OCI-LY1 (cell line): ENCODE data around the gene LPCAT1.

Experiments used
- H2AFZ ChIP-seq: fragments of 200-600 bp; sonication (generic), shearing (Covaris generic); 2 replicates; pipeline ENCODE4 v1.6.0; 2014; ENCODE audit warnings: antibody characterized with exemption, mild to moderate bottlenecking, low read length
- H3F3A ChIP-seq: fragments of 200-600 bp; sonication (generic), shearing (Covaris generic); 2 replicates; pipeline ENCODE4 v1.6.0; 2014; ENCODE audit warnings: mild to moderate bottlenecking, antibody characterized with exemption, low read length, moderate library complexity; ENCODE audit not compliant: insufficient read depth
- H3K27ac ChIP-seq: fragments of 200-600 bp; sonication (generic); 2 replicates; pipeline ENCODE4 v1.5.1; 2014; ENCODE audit warnings: low read length, mixed run types, mild to moderate bottlenecking, low read depth; ENCODE audit not compliant: poor library complexity, severe bottlenecking
- H3K27me3 ChIP-seq: fragments of 200-600 bp; sonication (generic); 2 replicates; pipeline ENCODE4 v1.6.0; 2014; ENCODE audit warnings: antibody characterized with exemption, mild to moderate bottlenecking, low read length, moderate library complexity; ENCODE audit not compliant: insufficient read depth
- H3K36me3 ChIP-seq: fragments of 200-600 bp; sonication (generic); 2 replicates; pipeline ENCODE4 v1.6.1; 2014; ENCODE audit warnings: mild to moderate bottlenecking, antibody characterized with exemption, low read length, moderate library complexity, mixed read lengths; ENCODE audit not compliant: insufficient read depth
- H3K4me1 ChIP-seq: fragments of 200-600 bp; sonication (generic); 2 replicates; pipeline ENCODE4 v1.5.1; 2014; ENCODE audit warnings: mild to moderate bottlenecking, low read length, moderate library complexity; ENCODE audit not compliant: insufficient read depth, severe bottlenecking
- H3K4me2 ChIP-seq: fragments of 200-600 bp; sonication (generic), shearing (Covaris generic); 2 replicates; pipeline ENCODE4 v1.6.1; 2014; ENCODE audit warnings: low read length
- H3K4me3 ChIP-seq: fragments of 200-600 bp; sonication (generic); 2 replicates; pipeline ENCODE4 v1.5.1; 2014; ENCODE audit warnings: low read length, low read depth, mild to moderate bottlenecking, mixed read lengths; ENCODE audit not compliant: poor library complexity, severe bottlenecking
- H3K79me2 ChIP-seq: fragments of 200-600 bp; shearing (Covaris generic); 2 replicates; pipeline ENCODE4 v1.6.1; 2016; ENCODE audit warnings: mixed run types, low read length, mixed read lengths; ENCODE audit not compliant: insufficient read depth
- H3K9ac ChIP-seq: fragments of 200-600 bp; sonication (generic), shearing (Covaris generic); 2 replicates; pipeline ENCODE4 v1.6.1; 2014; ENCODE audit warnings: mild to moderate bottlenecking, low read length, mixed read lengths
- H3K9me2 ChIP-seq: fragments of 200-600 bp; sonication (generic), shearing (Covaris generic); 2 replicates; pipeline ENCODE4 v1.6.1; 2014; ENCODE audit warnings: low read depth, mild to moderate bottlenecking, low read length, mixed read lengths
- H3K9me3 ChIP-seq: fragments of 200-600 bp; shearing (Covaris generic); 2 replicates; pipeline ENCODE4 v1.6.1; 2014; ENCODE audit warnings: low read length, mixed read lengths
- H4K20me1 ChIP-seq: fragments of 200-600 bp; sonication (generic), shearing (Covaris generic); 2 replicates; pipeline ENCODE4 v1.6.0; 2016; ENCODE audit warnings: mild to moderate bottlenecking, low read length; ENCODE audit not compliant: insufficient read depth
- CTCF ChIP-seq: fragments of 200-600 bp; sonication (generic), shearing (Covaris generic); IDR thresholded peaks from 2 replicates; pipeline ENCODE4 v1.5.1; 2017; ENCODE audit warnings: mild to moderate bottlenecking, antibody characterized with exemption, low read length, moderate library complexity, mixed read lengths
- EZH2 ChIP-seq: fragments of 200-600 bp; sonication (generic), shearing (Covaris generic); IDR thresholded peaks from 2 replicates; pipeline ENCODE4 v1.8.0; 2017; ENCODE audit warnings: borderline replicate concordance, mixed run types, mild to moderate bottlenecking, antibody characterized with exemption, low read length, moderate library complexity, mixed read lengths

The LPCAT1 gene

GRCh38 chr5:1545126-1545804, 21.5 kb upstream of the LPCAT1 start:
- Histone ChIP-seq H3K9ac (no peak overlapping the region), H3K9me2 (no peaks in the 10 kb centered on the region), H3F3A (no peaks in the 10 kb centered on the region), H3K27me3 (peaks cover 2% of the 10 kb centered on the region), H3K79me2 (no peaks in the 10 kb centered on the region), H3K9me3 (no peaks in the 10 kb centered on the region), H3K4me2 (no peak overlapping the region), H3K4me1 (no peaks in the 10 kb centered on the region), H3K27ac (no peak overlapping the region), H3K4me3 (no peak overlapping the region), H4K20me1 (no peaks in the 10 kb centered on the region), H2AFZ (no peak overlapping the region), H3K36me3 (no peaks in the 10 kb centered on the region)
- no peak for TF ChIP-seq EZH2
- TF ChIP-seq CTCF: no peak

GRCh38 chr5:1544294-1544961, 20.7 kb upstream of the LPCAT1 start:
- no peaks in the 10 kb centered on the region for H3K36me3 ChIP-seq
- no peaks in the 10 kb centered on the region for H3K4me1 ChIP-seq
- H3K9me2 ChIP-seq: no peaks in the 10 kb centered on the region
- H3K4me3 ChIP-seq: no peak overlapping the region
- no peak overlapping the region for H3K27ac ChIP-seq
- H3K4me2 ChIP-seq: no peak overlapping the region
- no peaks in the 10 kb centered on the region for H3F3A ChIP-seq
- H3K79me2 ChIP-seq: no peaks in the 10 kb centered on the region
- H2AFZ ChIP-seq: no peak overlapping the region
- no peaks in the 10 kb centered on the region for H3K9me3 ChIP-seq
- H4K20me1 ChIP-seq: no peaks in the 10 kb centered on the region
- TF ChIP-seq EZH2 (no peak), CTCF (no peak)
- no peaks in the 10 kb centered on the region for H3K27me3 ChIP-seq
- H3K9ac ChIP-seq: no peak overlapping the region

- Histone ChIP-seq H4K20me1 (no peaks in the 10 kb centered on the region), H3K4me2 (no peak overlapping the region), H3F3A (no peaks in the 10 kb centered on the region), H3K36me3 (no peaks in the 10 kb centered on the region), H3K27me3 (no peaks in the 10 kb centered on the region), H3K9me2 (no peaks in the 10 kb centered on the region), H3K79me2 (no peaks in the 10 kb centered on the region), H3K4me1 (no peaks in the 10 kb centered on the region), H3K9ac (no peak overlapping the region), H2AFZ (no peak overlapping the region), H3K27ac (no peak overlapping the region), H3K4me3 (no peak overlapping the region), H3K9me3 (no peaks in the 10 kb centered on the region)
- TF ChIP-seq EZH2 (no peak), CTCF (no peak)
Measured at GRCh38 chr5:1543398-1544293, 19.9 kb upstream of the LPCAT1 start.
